Subcutaneous preadipocyte (primary cell): Measurements from ENCODE around the gene REG4. TPM values are rescaled to one million over a fixed set of nuclear protein-coding genes. Genes with fewer than 3 reads are reported as not detected.

Experiments
- total RNA-seq: library from RNA; depleted of rRNA; stranded (reverse); fragments of >200 nt; gene quantifications from 2 replicates; pipeline ENCODE4 v1.2.3, GENCODE V29; 2012

The REG4 gene
- total RNA-seq: not detected in 2 replicates

GRCh38 chr1:119811387-119811786 is at the start of gene REG4:
TSS of gene REG4 (minus strand) at chr1:119811460. CDS start at chr1:119808769, 2,691 bp downstream.

DNA sequence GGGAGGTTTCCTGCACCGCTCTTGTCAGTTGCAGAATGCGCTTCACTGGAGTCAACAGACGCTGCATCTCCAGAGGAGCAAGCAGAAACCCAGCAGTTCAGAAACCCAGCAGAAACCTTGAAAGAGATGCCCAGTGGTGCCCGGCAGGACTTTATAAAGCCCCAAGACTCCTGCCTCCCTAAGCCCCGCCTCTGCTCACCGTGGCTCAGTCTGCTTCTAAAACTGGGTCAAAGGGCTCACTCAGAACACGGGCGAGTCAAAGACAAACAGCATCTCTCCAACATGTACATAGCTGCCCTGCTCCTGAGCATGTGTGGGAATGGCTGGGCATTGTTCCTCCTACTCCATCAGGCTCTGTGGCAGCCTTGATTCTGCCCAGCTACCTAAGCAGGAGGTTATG is 42.5 kb downstream of the REG4 start, which contains the start of gene HMGCS2:
TSS of gene HMGCS2 (minus strand) at position 128 of the 400 bp plus-strand sequence. CDS start at position 67, 61 bp downstream.

Other genes starting within 250 kb of the REG4 start
- 12.9 and 19.4 TPM in 2 replicates for gene ZNF697, start 163.2 kb downstream of the REG4 start, total RNA-seq
- 64.7 and 72.8 TPM in 2 replicates for gene PHGDH, start 99.5 kb downstream of the REG4 start, total RNA-seq
- gene HMGCS2, start 42.6 kb downstream of the REG4 start, total RNA-seq: not detected in 2 replicates
- not detected in 2 replicates for gene ADAM30, start 85.1 kb upstream of the REG4 start, total RNA-seq